Effector CD8-positive, alpha-beta T cell (primary cell): Measurements from ENCODE around the gene AMPD1.

ENCODE experiments used
- DNase-seq: peaks from one replicate; lab custom pipeline; 2025; lab: John Stamatoyannopoulos, UW
- total RNA-seq, 4 experiments: gene quantifications; one replicate each; lab custom pipeline; 2026; lab: John Stamatoyannopoulos, UW

Gene AMPD1
- 0 to 0.09 (median 0) reads per million in 4 experiments for total RNA-seq

GRCh38 chr1:114695430-114696058 lies at the start of gene AMPD1:
TSS of gene AMPD1 (minus strand) at chr1:114695546. CDS start at chr1:114695471, 75 bp downstream.
- DNase-seq = no peak

- DNase-seq = no peak
These were observed 46.8 kb upstream of the AMPD1 start for GRCh38 chr1:114741963-114742746.

- no peak for DNase-seq
These were observed 45.0 kb upstream of the AMPD1 start for GRCh38 chr1:114740331-114740730.

- DNase-seq = no peak
These were observed 42.0 kb upstream of the AMPD1 start for GRCh38 chr1:114737314-114737849.

- DNase-seq = no peak
These were observed 40.1 kb upstream of the AMPD1 start for GRCh38 chr1:114735479-114735878.

GRCh38 chr1:114729782-114730181 lies 34.4 kb upstream of the AMPD1 start:
- DNase-seq = no peak

GRCh38 chr1:114728553-114728952 lies 33.2 kb upstream of the AMPD1 start:
- DNase-seq = no peak

GRCh38 chr1:114725230-114725629 lies 29.9 kb upstream of the AMPD1 start:
- no peak for DNase-seq

- no peak for DNase-seq
These were observed 28.6 kb upstream of the AMPD1 start for GRCh38 chr1:114723915-114724314.

- no peak for DNase-seq
These were observed 28.1 kb upstream of the AMPD1 start for GRCh38 chr1:114723457-114723856.

- DNase-seq = no peak
These were observed 25.1 kb upstream of the AMPD1 start for GRCh38 chr1:114720492-114720891.

- no peak for DNase-seq
These were observed 24.1 kb upstream of the AMPD1 start for GRCh38 chr1:114719424-114719787.

- DNase-seq = no peak
These were observed 23.5 kb upstream of the AMPD1 start for GRCh38 chr1:114718661-114719423.

GRCh38 chr1:114716304-114717170 lies 21.2 kb upstream of the AMPD1 start, which contains the start of gene NRAS:
TSS of gene NRAS (minus strand) at chr1:114716771. CDS start at chr1:114716160, 611 bp downstream.
- DNase-seq = peak; percentile 92

- no peak for DNase-seq
These were observed 20.6 kb upstream of the AMPD1 start for GRCh38 chr1:114715952-114716303.

GRCh38 chr1:114712977-114713376 lies 17.6 kb upstream of the AMPD1 start:
- DNase-seq = no peak

GRCh38 chr1:114710360-114710759 lies 15.0 kb upstream of the AMPD1 start:
- no peak for DNase-seq

GRCh38 chr1:114707604-114708003 lies 12.3 kb upstream of the AMPD1 start:
- DNase-seq = no peak

GRCh38 chr1:114703242-114703641 lies 7.9 kb upstream of the AMPD1 start:
- no peak for DNase-seq

- no peak for DNase-seq
These were observed 7.4 kb upstream of the AMPD1 start for GRCh38 chr1:114702737-114703136.

GRCh38 chr1:114701931-114702330 lies 6.6 kb upstream of the AMPD1 start:
- DNase-seq = no peak
